ENCODE measurements around the gene CDC123.

- TF ChIP-seq CTCF (IDR thresholded peaks at IDR 0.05) (no peak), POLR2A (IDR thresholded peaks at IDR 0.05) (no peak), EP300 (IDR thresholded peaks at IDR 0.05) (no peak)
Measured at GRCh38 chr10:12165999-12166775, 29.8 kb upstream of the CDC123 start.

All from ovary (tissue), 3 donors.